ENCODE results near the gene IFI27L2.

GRCh38 chr14:94123296-94123695 is 6.1 kb downstream of the IFI27L2 start:
- TF ChIP-seq, protein P1, sequence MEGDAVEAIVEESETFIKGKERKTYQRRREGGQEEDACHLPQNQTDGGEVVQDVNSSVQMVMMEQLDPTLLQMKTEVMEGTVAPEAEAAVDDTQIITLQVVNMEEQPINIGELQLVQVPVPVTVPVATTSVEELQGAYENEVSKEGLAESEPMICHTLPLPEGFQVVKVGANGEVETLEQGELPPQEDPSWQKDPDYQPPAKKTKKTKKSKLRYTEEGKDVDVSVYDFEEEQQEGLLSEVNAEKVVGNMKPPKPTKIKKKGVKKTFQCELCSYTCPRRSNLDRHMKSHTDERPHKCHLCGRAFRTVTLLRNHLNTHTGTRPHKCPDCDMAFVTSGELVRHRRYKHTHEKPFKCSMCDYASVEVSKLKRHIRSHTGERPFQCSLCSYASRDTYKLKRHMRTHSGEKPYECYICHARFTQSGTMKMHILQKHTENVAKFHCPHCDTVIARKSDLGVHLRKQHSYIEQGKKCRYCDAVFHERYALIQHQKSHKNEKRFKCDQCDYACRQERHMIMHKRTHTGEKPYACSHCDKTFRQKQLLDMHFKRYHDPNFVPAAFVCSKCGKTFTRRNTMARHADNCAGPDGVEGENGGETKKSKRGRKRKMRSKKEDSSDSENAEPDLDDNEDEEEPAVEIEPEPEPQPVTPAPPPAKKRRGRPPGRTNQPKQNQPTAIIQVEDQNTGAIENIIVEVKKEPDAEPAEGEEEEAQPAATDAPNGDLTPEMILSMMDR (IDR thresholded peaks at IDR 0.05; ENCODE audit: low read depth, low read length), result no peak
- no peak for TF ChIP-seq EZH2phosphoT487 (IDR thresholded peaks at IDR 0.05; ENCODE audit: low read depth)

Data from OCI-LY3 (cell line).